Loucy (cell line): Measurements from ENCODE around the gene CAMK1.

ENCODE experiments used
- H2AFZ ChIP-seq: fragments of 200-600 bp; sonication (generic); 2 replicates; pipeline ENCODE4 v1.6.0; 2016; ENCODE audit warnings: antibody characterized with exemption, mild to moderate bottlenecking, low read length, moderate library complexity
- H3F3A ChIP-seq: fragments of 200-600 bp; 2 replicates; pipeline ENCODE4 v1.6.0; 2016; ENCODE audit warnings: antibody characterized with exemption, low read depth, mild to moderate bottlenecking
- H3K27me3 ChIP-seq: fragments of 200-600 bp; sonication (generic); 2 replicates; pipeline ENCODE4 v1.6.1; 2014; ENCODE audit warnings: low read length, mild to moderate bottlenecking; ENCODE audit not compliant: insufficient read depth, poor library complexity, severe bottlenecking
- H3K36me3 ChIP-seq: fragments of 200-600 bp; sonication (generic); 2 replicates; pipeline ENCODE4 v1.6.1; 2016; ENCODE audit warnings: low read length; ENCODE audit not compliant: insufficient read depth
- H3K4me1 ChIP-seq: fragments of 200-600 bp; sonication (generic); 2 replicates; pipeline ENCODE4 v1.5.1; 2014; ENCODE audit warnings: low read length, mild to moderate bottlenecking; ENCODE audit not compliant: insufficient read depth, poor library complexity, severe bottlenecking
- H3K4me2 ChIP-seq: fragments of 200-600 bp; sonication (generic); 2 replicates; pipeline ENCODE4 v1.6.0; 2014; ENCODE audit warnings: antibody characterized with exemption, low read length, low read depth, mild to moderate bottlenecking; ENCODE audit not compliant: poor library complexity, severe bottlenecking
- H3K4me3 ChIP-seq: fragments of 200-600 bp; sonication (generic); 2 replicates; pipeline ENCODE4 v1.5.1; 2014; ENCODE audit warnings: low read length, mild to moderate bottlenecking, mixed read lengths; ENCODE audit not compliant: poor library complexity, severe bottlenecking
- H3K79me2 ChIP-seq: fragments of 200-600 bp; sonication (generic); 2 replicates; pipeline ENCODE4 v1.6.1; 2014; ENCODE audit warnings: low read length; ENCODE audit not compliant: insufficient read depth
- H3K9ac ChIP-seq: fragments of 200-600 bp; sonication (generic); 2 replicates; pipeline ENCODE4 v1.6.0; 2014; ENCODE audit warnings: mild to moderate bottlenecking, low read depth, low read length, moderate library complexity; ENCODE audit not compliant: poor library complexity, severe bottlenecking
- H3K9me2 ChIP-seq: fragments of 200-600 bp; sonication (generic); replicated peaks from 2 replicates; pipeline ENCODE4 v1.6.1; 2016; ENCODE audit warnings: low read depth, low read length, mixed read lengths
- H3K9me3 ChIP-seq: fragments of 200-600 bp; sonication (generic); 2 replicates; pipeline ENCODE4 v1.6.1; 2014; ENCODE audit warnings: mild to moderate bottlenecking, antibody characterized with exemption, low read length, low read depth; ENCODE audit not compliant: insufficient read depth
- H4K20me1 ChIP-seq: fragments of 200-600 bp; sonication (generic); 2 replicates; pipeline ENCODE4 v1.6.0; 2014; ENCODE audit warnings: antibody characterized with exemption, low read length, mild to moderate bottlenecking; ENCODE audit not compliant: insufficient read depth, poor library complexity, severe bottlenecking
- CTCF ChIP-seq: fragments of 200-600 bp; sonication (generic); conservative IDR thresholded peaks from 2 replicates; pipeline ENCODE4 v1.5.1; 2014; ENCODE audit warnings: mild to moderate bottlenecking, antibody characterized with exemption, low read length
- EZH2phosphoT487 ChIP-seq: fragments of 200-600 bp; IDR thresholded peaks from 2 replicates; pipeline ENCODE4 v1.6.1; 2018; ENCODE audit warnings: antibody characterized with exemption, mild to moderate bottlenecking, moderate library complexity, borderline replicate concordance

Gene CAMK1

DNA sequence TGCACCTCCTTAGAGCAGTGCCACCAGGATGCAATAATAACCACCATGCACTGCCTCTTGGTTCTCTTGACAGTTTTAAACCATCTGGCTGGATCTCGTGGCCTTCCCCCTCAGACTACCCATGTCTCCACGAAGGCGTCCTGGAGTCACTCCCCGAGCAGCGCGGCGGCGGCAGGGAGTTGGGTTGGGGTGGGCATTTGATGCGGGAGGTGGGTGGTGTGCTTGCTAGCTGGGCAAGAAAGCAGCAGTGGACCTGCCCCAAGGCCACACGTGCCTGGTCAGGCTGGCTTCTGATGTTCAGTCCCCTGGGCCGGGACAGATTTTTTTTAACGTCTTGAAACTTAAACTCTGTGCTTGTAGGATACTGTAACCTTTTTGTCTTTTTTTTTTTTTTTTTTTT, 36.4 kb upstream of the CAMK1 start:
- Histone ChIP-seq H3K9me3 (no peaks in the 10 kb centered on the region), H4K20me1 (no peaks in the 10 kb centered on the region), H3K9me2 (no peaks in the 10 kb centered on the region), H2AFZ (no peak overlapping the region), H3K79me2 (no peaks in the 10 kb centered on the region), H3F3A (no peaks in the 10 kb centered on the region; the same call in 1 of the 2 replicates), H3K4me2 (no peak overlapping the region), H3K36me3 (peaks cover 62% of the 10 kb centered on the region), H3K4me3 (no peak overlapping the region), H3K27me3 (no peaks in the 10 kb centered on the region), H3K9ac (no peak overlapping the region), H3K4me1 (no peaks in the 10 kb centered on the region)
- TF ChIP-seq EZH2phosphoT487 (no peak), CTCF (no peak)

GRCh38 chr3:9804996-9805395, 35.2 kb upstream of the CAMK1 start:
- Histone ChIP-seq H3K4me1 (no peaks in the 10 kb centered on the region), H4K20me1 (no peaks in the 10 kb centered on the region), H3K4me3 (no peak overlapping the region), H3F3A (no peaks in the 10 kb centered on the region; the same call in 1 of the 2 replicates), H3K4me2 (no peak overlapping the region), H3K27me3 (no peaks in the 10 kb centered on the region), H2AFZ (no peak overlapping the region), H3K9me2 (no peaks in the 10 kb centered on the region), H3K36me3 (peaks cover 68% of the 10 kb centered on the region), H3K9ac (no peak overlapping the region), H3K79me2 (no peaks in the 10 kb centered on the region), H3K9me3 (no peaks in the 10 kb centered on the region)
- TF ChIP-seq EZH2phosphoT487 (no peak), CTCF (no peak)

GRCh38 chr3:9803494-9803893, 33.7 kb upstream of the CAMK1 start:
- Histone ChIP-seq H4K20me1 (no peaks in the 10 kb centered on the region), H3K9ac (no peak overlapping the region), H3K4me2 (no peak overlapping the region), H3K36me3 (peaks cover 80% of the 10 kb centered on the region), H3K79me2 (no peaks in the 10 kb centered on the region), H2AFZ (no peak overlapping the region), H3K4me3 (no peak overlapping the region), H3K9me3 (no peaks in the 10 kb centered on the region), H3K27me3 (no peaks in the 10 kb centered on the region), H3K4me1 (no peaks in the 10 kb centered on the region), H3K9me2 (no peaks in the 10 kb centered on the region), H3F3A (no peaks in the 10 kb centered on the region; the same call in 1 of the 2 replicates)
- TF ChIP-seq CTCF (no peak), EZH2phosphoT487 (no peak)
